Mesenchymal stem cell (in vitro differentiated cells and primary cell): Measurements from ENCODE around the gene PSMG4.

ENCODE experiments used
- DNase-seq: peaks from one replicate; pipeline ENCODE4 v3.0.0-alpha.2; 2013
- H2AFZ ChIP-seq: one replicate; pipeline ENCODE4 v1.6.1; 2013; ENCODE audit warnings: low read depth, mild to moderate bottlenecking, control low read depth, inconsistent platforms, low read length, moderate library complexity
- H2AK5ac ChIP-seq: 2 replicates; pipeline ENCODE4 v1.6.1; 2013; ENCODE audit warnings: low read length, moderate library complexity, mild to moderate bottlenecking, inconsistent platforms; ENCODE audit not compliant: severe bottlenecking
- H2BK120ac ChIP-seq: one replicate; pipeline ENCODE4 v1.6.1; 2013; ENCODE audit warnings: low read depth, mild to moderate bottlenecking, inconsistent platforms, low read length, moderate library complexity
- H2BK12ac ChIP-seq, 2 experiments: one replicate each; pipeline ENCODE4 v1.6.1; 2013; ENCODE audit warnings: inconsistent platforms in 2 of 2, low read length in 2 of 2, mild to moderate bottlenecking in 2 of 2, moderate library complexity in 2 of 2, control low read depth in 1 of 2
- H2BK15ac ChIP-seq: one replicate; pipeline ENCODE4 v1.6.1; 2013; ENCODE audit warnings: mild to moderate bottlenecking, low read depth, inconsistent platforms; ENCODE audit not compliant: poor library complexity, severe bottlenecking
- H2BK5ac ChIP-seq: 2 replicates; pipeline ENCODE4 v1.6.1; 2013; ENCODE audit warnings: low read depth, mild to moderate bottlenecking, low read length, control low read depth, inconsistent platforms; ENCODE audit not compliant: poor library complexity, severe bottlenecking
- H3K14ac ChIP-seq, 2 experiments: one replicate each; pipeline ENCODE4 v1.6.1; 2013; ENCODE audit warnings: inconsistent platforms in 2 of 2, low read length in 2 of 2, control low read depth in 1 of 2, mild to moderate bottlenecking in 1 of 2, moderate library complexity in 1 of 2
- H3K18ac ChIP-seq, 2 experiments: one replicate each; pipeline ENCODE4 v1.6.1; 2013; ENCODE audit warnings: inconsistent platforms in 2 of 2, low read length in 2 of 2, control low read depth in 1 of 2, low read depth in 1 of 2, mild to moderate bottlenecking in 1 of 2
- H3K23ac ChIP-seq, 2 experiments: one replicate each; pipeline ENCODE4 v1.6.1; 2013; ENCODE audit warnings: inconsistent platforms in 2 of 2, low read length in 2 of 2, mild to moderate bottlenecking in 2 of 2, moderate library complexity in 2 of 2, control low read depth in 1 of 2
- H3K27ac ChIP-seq: 2 replicates; pipeline ENCODE4 v1.5.1; 2013; ENCODE audit warnings: mild to moderate bottlenecking, moderate library complexity, low read length, control low read depth, inconsistent platforms; ENCODE audit not compliant: poor library complexity, severe bottlenecking
- H3K27me3 ChIP-seq, 2 experiments: 2 replicates each; pipeline versions ENCODE4 v1.6.1 to v1.7.0; 2013; ENCODE audit warnings: low read length in 2 of 2, mild to moderate bottlenecking in 2 of 2, moderate library complexity in 2 of 2, control low read depth in 1 of 2, inconsistent platforms in 1 of 2; ENCODE audit not compliant: control insufficient read depth in 1 of 2, insufficient read depth in 1 of 2
- H3K36me3 ChIP-seq, 2 experiments: 2 replicates each; pipeline versions ENCODE4 v1.6.1 to v1.7.0; 2013; ENCODE audit warnings: low read length in 2 of 2, control low read depth in 1 of 2, inconsistent platforms in 1 of 2, low read depth in 1 of 2, mild to moderate bottlenecking in 1 of 2; ENCODE audit not compliant: insufficient read depth in 2 of 2, control insufficient read depth in 1 of 2
- H3K4ac ChIP-seq, 2 experiments: one replicate each; pipeline ENCODE4 v1.6.1; 2013; ENCODE audit warnings: inconsistent platforms in 2 of 2, low read length in 2 of 2, mild to moderate bottlenecking in 2 of 2, moderate library complexity in 2 of 2, control low read depth in 1 of 2, low read depth in 1 of 2
- H3K4me1 ChIP-seq: 2 replicates; pipeline ENCODE4 v1.6.1; 2013; ENCODE audit warnings: low read depth, low read length, control low read depth; ENCODE audit not compliant: control insufficient read depth, insufficient read depth
- H3K4me2 ChIP-seq: 2 replicates; pipeline ENCODE4 v1.6.1; 2013; ENCODE audit warnings: low read length, mild to moderate bottlenecking, inconsistent platforms; ENCODE audit not compliant: poor library complexity, severe bottlenecking
- H3K4me3 ChIP-seq, 2 experiments: 2 replicates each; pipeline versions ENCODE4 v1.5.1 to v1.7.0; 2013; ENCODE audit warnings: low read length in 2 of 2, mild to moderate bottlenecking in 2 of 2, control low read depth in 1 of 2, low read depth in 1 of 2; ENCODE audit not compliant: insufficient read depth in 1 of 2
- H3K79me1 ChIP-seq: replicated peaks from 2 replicates; pipeline ENCODE4 v1.6.1; 2013; ENCODE audit warnings: mild to moderate bottlenecking, control low read depth, low read length, inconsistent platforms; ENCODE audit not compliant: poor library complexity, severe bottlenecking
- H3K9ac ChIP-seq: 2 replicates; pipeline ENCODE4 v1.7.0; 2013; ENCODE audit warnings: mild to moderate bottlenecking, low read length, moderate library complexity
- H3K9me3 ChIP-seq: 2 replicates; pipeline ENCODE4 v1.7.0; 2013; ENCODE audit warnings: mild to moderate bottlenecking, low read length; ENCODE audit not compliant: control insufficient read depth
- H4K8ac ChIP-seq: one replicate; pipeline ENCODE4 v1.6.1; 2013; ENCODE audit warnings: inconsistent platforms, mild to moderate bottlenecking, low read length, moderate library complexity
- H4K91ac ChIP-seq: one replicate; pipeline ENCODE4 v1.6.1; 2013; ENCODE audit warnings: mild to moderate bottlenecking, low read length, inconsistent platforms
- WGBS: methylation state at CpG from one replicate; pipeline ENCODE4 v1.1.7; 2013; ENCODE audit warnings: mixed read lengths; 5-methylcytosine and 5-hydroxymethylcytosine counted together

PSMG4 gene

DNA sequence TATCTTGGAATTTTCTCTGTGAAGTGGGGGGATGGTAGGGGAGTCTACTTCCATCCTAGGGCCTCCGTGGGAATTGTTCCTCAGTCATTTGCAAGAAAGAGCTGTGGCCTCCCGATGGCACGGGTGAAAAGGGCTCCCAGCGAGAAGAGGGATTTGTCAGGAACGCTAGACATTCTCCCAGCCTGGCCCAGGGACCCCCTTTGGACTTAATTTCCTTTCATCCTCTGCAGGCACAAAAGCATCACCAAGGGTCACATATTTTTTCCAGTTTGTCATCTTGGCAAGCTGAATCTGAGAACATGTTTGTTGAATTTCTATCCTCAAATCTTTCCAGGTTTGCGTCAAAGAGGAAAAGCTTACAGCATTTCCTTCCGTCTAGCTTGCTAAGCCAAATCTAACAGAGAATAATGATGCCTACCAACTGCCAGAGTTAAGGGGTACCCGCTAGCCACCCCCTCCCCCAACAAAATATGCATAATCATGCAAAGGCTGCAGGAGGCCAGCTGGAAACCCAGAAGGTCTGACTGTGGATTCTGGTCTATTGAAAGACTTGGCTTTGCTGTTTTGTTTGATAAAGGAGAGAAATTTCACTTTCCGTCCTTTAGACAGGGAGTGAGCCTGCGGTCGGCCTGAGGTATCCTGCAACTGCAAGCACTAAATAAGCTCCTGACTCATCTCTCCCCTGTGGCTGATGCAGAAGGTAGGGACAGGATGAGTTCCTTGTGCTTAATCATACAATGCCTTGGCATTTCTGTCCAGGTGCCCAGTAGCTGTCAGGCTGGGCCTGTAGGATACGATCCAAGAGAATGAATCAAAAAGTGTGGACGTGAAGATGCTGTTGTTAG lies 23.1 kb downstream of the PSMG4 start:
- H2BK12ac ChIP-seq: no peak overlapping the region
- no peaks in the 10 kb centered on the region for H3K27me3 ChIP-seq
- no peak overlapping the region for H2BK120ac ChIP-seq
- H3K36me3 ChIP-seq: peaks cover 14 to 57% of the 10 kb centered on the region in 2 experiments
- H3K9me3 ChIP-seq: no peaks in the 10 kb centered on the region
- H3K79me1 ChIP-seq: peaks cover 4% of the 10 kb centered on the region
- no peak overlapping the region for H3K18ac ChIP-seq
- peaks cover 15% of the 10 kb centered on the region for H3K4me1 ChIP-seq
- no peak overlapping the region for H2AFZ ChIP-seq
- WGBS: 65% methylated on average over 13 of the region's 13 CpGs
- H4K91ac ChIP-seq: no peak overlapping the region
- H3K4ac ChIP-seq: no peak overlapping the region
- H2BK5ac ChIP-seq: no peak overlapping the region
- H4K8ac ChIP-seq: no peak overlapping the region
- DNase-seq: peak; percentile 42
- no peak overlapping the region for H3K4me2 ChIP-seq
- no peak overlapping the region for H2AK5ac ChIP-seq
- H3K27ac ChIP-seq: peak overlapping the region; percentile 9
- no peak overlapping the region for H3K23ac ChIP-seq
- H3K4me3 ChIP-seq: peak overlapping the region in 1 of 2 experiments; percentile 32
- no peak overlapping the region for H2BK15ac ChIP-seq
- H3K14ac ChIP-seq: no peak overlapping the region
- H3K9ac ChIP-seq: peak overlapping the region; percentile 57

DNA sequence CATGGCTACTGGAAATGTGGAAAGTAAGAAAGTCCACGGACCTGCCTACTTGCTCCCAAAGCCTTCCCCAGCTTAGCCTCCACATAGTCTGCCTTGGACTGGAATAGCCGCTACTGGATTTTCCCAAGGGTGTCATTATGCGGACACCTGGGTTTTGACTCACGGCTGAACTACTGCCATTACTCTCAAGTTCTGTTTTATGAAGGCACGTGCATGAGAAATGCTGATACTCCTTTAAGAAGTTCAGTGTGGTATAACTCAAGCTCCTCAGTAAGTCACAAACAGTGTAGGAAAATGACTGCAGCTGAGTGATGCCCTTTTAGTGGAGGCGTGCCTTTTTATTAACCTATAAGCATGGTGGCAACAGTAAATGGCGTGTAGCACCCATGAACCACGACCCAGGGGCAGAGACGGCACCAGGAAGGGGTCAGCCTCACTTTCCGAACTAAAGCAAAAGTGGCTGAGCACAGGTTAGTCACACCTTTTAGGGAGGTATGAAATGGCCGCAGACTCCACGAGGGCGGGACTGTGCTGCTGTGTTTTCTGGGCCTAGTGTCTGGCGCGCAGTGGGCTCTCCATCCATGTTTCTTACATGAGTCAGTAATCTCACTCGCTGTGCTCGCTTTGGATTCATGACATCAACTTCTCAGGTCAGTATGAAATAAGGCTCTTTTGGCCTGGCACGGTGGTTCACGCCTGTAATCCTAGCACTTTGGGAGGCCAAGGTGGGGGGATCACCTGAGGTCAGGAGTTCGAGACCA lies 23.9 kb downstream of the PSMG4 start:
- Histone ChIP-seq H3K4me2 (no peak overlapping the region), H4K8ac (no peak overlapping the region), H4K91ac (no peak overlapping the region), H3K27me3 (no peaks in the 10 kb centered on the region), H3K14ac (no peak overlapping the region), H3K79me1 (peaks cover 4% of the 10 kb centered on the region), H3K4me3 (peak overlapping the region in 1 of 2 experiments; percentile 24), H3K9ac (peak overlapping the region; percentile 57), H2AK5ac (no peak overlapping the region), H2BK120ac (no peak overlapping the region), H2BK12ac (no peak overlapping the region), H3K23ac (no peak overlapping the region), H2BK5ac (no peak overlapping the region), H3K9me3 (no peaks in the 10 kb centered on the region), H3K18ac (no peak overlapping the region), H3K36me3 (peaks cover 14 to 62% of the 10 kb centered on the region in 2 experiments), H3K4ac (no peak overlapping the region), H2BK15ac (no peak overlapping the region), H3K4me1 (peaks cover 15% of the 10 kb centered on the region), H3K27ac (peak overlapping the region; percentile 13), H2AFZ (no peak overlapping the region)
- 88% methylated on average over 20 of the region's 20 CpGs for WGBS
- no peak for DNase-seq

DNA sequence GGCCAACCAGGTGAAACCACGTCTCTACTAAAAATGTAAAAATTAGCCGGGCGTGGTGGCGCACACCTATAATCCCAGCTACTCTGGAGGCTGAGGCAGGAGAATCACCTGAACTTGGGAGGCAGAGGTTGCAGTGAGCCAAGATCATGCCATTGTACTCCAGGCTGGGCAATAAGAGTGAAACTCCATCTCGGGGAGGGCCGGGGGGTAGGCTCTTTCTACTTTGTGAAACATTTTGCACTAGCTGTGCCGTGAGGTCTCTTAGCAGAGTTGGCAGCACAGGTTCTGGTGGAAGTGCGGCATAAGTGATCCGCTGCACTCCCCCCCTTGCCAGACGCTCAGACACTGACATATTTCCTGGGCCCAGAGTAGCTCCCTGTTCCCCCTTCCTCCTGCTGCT lies 24.5 kb downstream of the PSMG4 start:
- 90% methylated on average over 10 of the region's 10 CpGs for WGBS
- H3K4me2 ChIP-seq: no peak overlapping the region
- no peak overlapping the region for H3K27ac ChIP-seq
- no peak overlapping the region for H3K23ac ChIP-seq
- no peak overlapping the region for H3K9ac ChIP-seq
- no peak overlapping the region for H3K4ac ChIP-seq
- peaks cover 4% of the 10 kb centered on the region for H3K79me1 ChIP-seq
- H3K27me3 ChIP-seq: no peaks in the 10 kb centered on the region
- no peak overlapping the region for H3K14ac ChIP-seq
- peaks cover 14 to 62% of the 10 kb centered on the region in 2 experiments for H3K36me3 ChIP-seq
- no peaks in the 10 kb centered on the region for H3K9me3 ChIP-seq
- H2AFZ ChIP-seq: no peak overlapping the region
- H2BK12ac ChIP-seq: no peak overlapping the region
- H4K8ac ChIP-seq: no peak overlapping the region
- no peak overlapping the region for H4K91ac ChIP-seq
- H2BK5ac ChIP-seq: no peak overlapping the region
- DNase-seq: no peak
- H2AK5ac ChIP-seq: no peak overlapping the region
- no peak overlapping the region for H2BK15ac ChIP-seq
- no peak overlapping the region for H2BK120ac ChIP-seq
- H3K4me1 ChIP-seq: peaks cover 15% of the 10 kb centered on the region
- H3K4me3 ChIP-seq: no peak overlapping the region
- no peak overlapping the region for H3K18ac ChIP-seq
